ENCODE data around the gene PRX.

DNA sequence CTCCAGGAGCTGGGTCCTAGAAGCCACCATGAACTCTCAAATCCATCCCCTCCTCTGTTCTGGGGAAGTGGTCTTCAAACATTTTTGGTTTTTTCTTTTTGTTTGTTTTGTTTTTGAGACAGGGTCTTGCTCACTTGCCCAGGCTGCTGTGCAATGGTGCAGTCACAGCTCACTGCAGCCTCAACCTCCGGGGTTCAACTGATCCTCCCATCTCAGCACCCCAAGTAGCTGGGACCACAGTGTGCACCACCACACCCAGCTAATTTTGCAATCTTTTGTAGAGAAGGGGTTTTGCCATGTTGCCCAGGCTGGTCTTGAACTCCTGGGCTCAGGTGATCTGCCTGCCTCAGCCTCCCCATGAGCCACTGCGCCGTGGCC, 45.4 kb upstream of the PRX start:
- TF ChIP-seq, protein P1, sequence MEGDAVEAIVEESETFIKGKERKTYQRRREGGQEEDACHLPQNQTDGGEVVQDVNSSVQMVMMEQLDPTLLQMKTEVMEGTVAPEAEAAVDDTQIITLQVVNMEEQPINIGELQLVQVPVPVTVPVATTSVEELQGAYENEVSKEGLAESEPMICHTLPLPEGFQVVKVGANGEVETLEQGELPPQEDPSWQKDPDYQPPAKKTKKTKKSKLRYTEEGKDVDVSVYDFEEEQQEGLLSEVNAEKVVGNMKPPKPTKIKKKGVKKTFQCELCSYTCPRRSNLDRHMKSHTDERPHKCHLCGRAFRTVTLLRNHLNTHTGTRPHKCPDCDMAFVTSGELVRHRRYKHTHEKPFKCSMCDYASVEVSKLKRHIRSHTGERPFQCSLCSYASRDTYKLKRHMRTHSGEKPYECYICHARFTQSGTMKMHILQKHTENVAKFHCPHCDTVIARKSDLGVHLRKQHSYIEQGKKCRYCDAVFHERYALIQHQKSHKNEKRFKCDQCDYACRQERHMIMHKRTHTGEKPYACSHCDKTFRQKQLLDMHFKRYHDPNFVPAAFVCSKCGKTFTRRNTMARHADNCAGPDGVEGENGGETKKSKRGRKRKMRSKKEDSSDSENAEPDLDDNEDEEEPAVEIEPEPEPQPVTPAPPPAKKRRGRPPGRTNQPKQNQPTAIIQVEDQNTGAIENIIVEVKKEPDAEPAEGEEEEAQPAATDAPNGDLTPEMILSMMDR (IDR thresholded peaks at IDR 0.05): no peak
- TF ChIP-seq POLR2A (IDR thresholded peaks at IDR 0.05): no peak
